Breast epithelium (tissue), 3 donors: Measurements from ENCODE around the gene PLTP.

ENCODE experiments used
- CTCF ChIP-seq, 3 donors: fragments of 450-650 bp; IDR thresholded peaks; one replicate each; pipeline ENCODE4 v1.5.1; 2016 to 2017; ENCODE audit warnings: antibody characterized with exemption in 3 of 3, mild to moderate bottlenecking in 3 of 3, moderate library complexity in 3 of 3
- POLR2A ChIP-seq: fragments of 450-650 bp; IDR thresholded peaks from one replicate; pipeline ENCODE4 v1.6.1; 2016; ENCODE audit warnings: antibody characterized with exemption, mild to moderate bottlenecking, moderate library complexity
- POLR2AphosphoS5 ChIP-seq, 3 donors: sonication (generic); formaldehyde crosslinking; IDR thresholded peaks; one replicate each; pipeline ENCODE4 v1.6.1; 2017; ENCODE audit warnings: antibody characterized with exemption in 3 of 3

GRCh38 chr20:45943613-45944012, 31.7 kb upstream of the PLTP start:
- TF ChIP-seq POLR2A (no peak), CTCF (IDR thresholded peaks at IDR 0.05) (no peak), POLR2AphosphoS5 (IDR thresholded peaks at IDR 0.05) (no peak)
